Neural progenitor cell (in vitro differentiated cells): Measurements from ENCODE around the gene FOXE1. TPM values are rescaled to one million over a fixed set of nuclear protein-coding genes. Genes with fewer than 3 reads are reported as not detected.

Experiments used
- DNase-seq: peaks from one replicate; pipeline ENCODE4 v3.0.0-alpha.2; 2016; ENCODE audit warnings: low spot score
- H2AFZ ChIP-seq: fragments of 200-600 bp; sonication (generic); replicated peaks from 2 replicates; pipeline ENCODE4 v1.6.1; 2016; ENCODE audit warnings: antibody characterized with exemption
- H3F3A ChIP-seq: fragments of 200-600 bp; sonication (generic); 2 replicates; pipeline ENCODE4 v1.6.1; 2016; ENCODE audit warnings: antibody characterized with exemption, low read depth
- H3K27ac ChIP-seq: fragments of 200-600 bp; sonication (generic); 2 replicates; pipeline ENCODE4 v1.5.1; 2016; ENCODE audit warnings: mild to moderate bottlenecking
- H3K27me3 ChIP-seq: fragments of 200-600 bp; sonication (generic); 2 replicates; pipeline ENCODE4 v1.6.1; 2016; ENCODE audit warnings: mild to moderate bottlenecking, moderate library complexity
- H3K36me3 ChIP-seq: fragments of 200-600 bp; sonication (generic); 2 replicates; pipeline ENCODE4 v1.5.1; 2016
- H3K4me1 ChIP-seq: fragments of 200-600 bp; sonication (generic); 2 replicates; pipeline ENCODE4 v1.6.1; 2016; ENCODE audit warnings: mixed run types
- H3K4me2 ChIP-seq: fragments of 200-600 bp; sonication (generic); 2 replicates; pipeline ENCODE4 v1.6.1; 2016
- H3K4me3 ChIP-seq: fragments of 200-600 bp; sonication (generic); 2 replicates; pipeline ENCODE4 v1.5.1; 2016
- H3K79me2 ChIP-seq: fragments of 200-600 bp; sonication (generic); 2 replicates; pipeline ENCODE4 v1.6.1; 2016; ENCODE audit warnings: low read depth
- H3K9ac ChIP-seq: fragments of 200-600 bp; sonication (generic); 2 replicates; pipeline ENCODE4 v1.6.1; 2016
- H3K9me3 ChIP-seq: fragments of 200-600 bp; sonication (generic); 2 replicates; pipeline ENCODE4 v1.5.1; 2016; ENCODE audit warnings: low read depth
- H4K20me1 ChIP-seq: fragments of 200-600 bp; sonication (generic); 2 replicates; pipeline ENCODE4 v1.6.1; 2016; ENCODE audit warnings: low read depth
- H3K27ac Mint-ChIP-seq: 3 replicates; pipeline ENCODE4 v1.8.0; 2021; ENCODE audit warnings: mixed read lengths
- H3K27me3 Mint-ChIP-seq: 2 replicates; pipeline ENCODE4 v1.8.0; 2022; ENCODE audit warnings: low read depth, mild to moderate bottlenecking, inconsistent platforms, moderate library complexity, mixed read lengths; ENCODE audit not compliant: insufficient read depth
- H3K36me3 Mint-ChIP-seq: 3 replicates; pipeline ENCODE4 v1.8.0; 2021; ENCODE audit warnings: mixed read lengths
- H3K4me1 Mint-ChIP-seq: 3 replicates; pipeline ENCODE4 v1.8.0; 2021; ENCODE audit warnings: mixed read lengths
- H3K4me3 Mint-ChIP-seq: 3 replicates; pipeline ENCODE4 v1.8.0; 2021; ENCODE audit warnings: mild to moderate bottlenecking, moderate library complexity, mixed read lengths
- H3K9me3 Mint-ChIP-seq: 3 replicates; pipeline ENCODE4 v1.8.0; 2020; ENCODE audit warnings: mixed read lengths
- CTCF ChIP-seq: fragments of 200-600 bp; sonication (generic); IDR thresholded peaks from 2 replicates; pipeline ENCODE4 v1.5.1; 2017; ENCODE audit warnings: antibody characterized with exemption, mild to moderate bottlenecking
- EZH2 ChIP-seq: fragments of 200-600 bp; sonication (generic); IDR thresholded peaks from 2 replicates; pipeline ENCODE4 v1.6.1; 2017; ENCODE audit warnings: antibody characterized with exemption, mild to moderate bottlenecking, moderate library complexity
- EZH2phosphoT487 ChIP-seq: fragments of 200-600 bp; sonication (generic); IDR thresholded peaks from 2 replicates; pipeline ENCODE4 v1.6.1; 2017; ENCODE audit warnings: antibody characterized with exemption
- total RNA-seq: library from RNA; depleted of rRNA; stranded (reverse); fragments of >200 nt; gene quantifications from 2 replicates; pipeline ENCODE4 v1.2.3, GENCODE V29; 2015; ENCODE audit warnings: low replicate concordance

FOXE1 gene
- total RNA-seq, 1 donor from 2014 or later = not detected

- TF ChIP-seq EZH2 = no peak
- no peak for TF ChIP-seq EZH2phosphoT487
- no peak for TF ChIP-seq CTCF
- H3K9me3 Mint-ChIP-seq = no peaks in the 10 kb centered on the region
- no peaks in the 10 kb centered on the region for H4K20me1 ChIP-seq
- H2AFZ ChIP-seq = peak overlapping the region; percentile 40
- DNase-seq = no peak
- peak overlapping the region; percentile 63 for H3K4me2 ChIP-seq
- H3K4me3 Mint-ChIP-seq = peak overlapping the region; percentile 63
- no peaks in the 10 kb centered on the region for H3K36me3 Mint-ChIP-seq
- peaks cover 5% of the 10 kb centered on the region for H3K27me3 Mint-ChIP-seq
- H3K27ac Mint-ChIP-seq = peak overlapping the region; percentile 90
- no peaks in the 10 kb centered on the region for H3K9me3 ChIP-seq
- H3F3A ChIP-seq = no peaks in the 10 kb centered on the region
- no peak overlapping the region for H3K27ac ChIP-seq
- H3K27me3 ChIP-seq = peaks cover 78% of the 10 kb centered on the region
- H3K79me2 ChIP-seq = no peaks in the 10 kb centered on the region
- H3K9ac ChIP-seq = no peak overlapping the region
- peaks cover 10% of the 10 kb centered on the region for H3K4me1 ChIP-seq
- H3K36me3 ChIP-seq = no peaks in the 10 kb centered on the region
- H3K4me1 Mint-ChIP-seq = peaks cover 18% of the 10 kb centered on the region
- peak overlapping the region; percentile 31 for H3K4me3 ChIP-seq
These were observed 21.9 kb upstream of the FOXE1 start for GRCh38 chr9:97830884-97831829.

GRCh38 chr9:97831843-97832636 lies 21.0 kb upstream of the FOXE1 start:
- no peak for TF ChIP-seq CTCF
- TF ChIP-seq EZH2 = no peak
- Histone ChIP-seq H3F3A (no peaks in the 10 kb centered on the region), H3K9ac (no peak overlapping the region), H3K36me3 (no peaks in the 10 kb centered on the region), H3K4me3 (peak overlapping the region; percentile 31), H3K4me1 (peaks cover 10% of the 10 kb centered on the region), H3K27ac (no peak overlapping the region), H3K9me3 (no peaks in the 10 kb centered on the region), H3K27me3 (peaks cover 78% of the 10 kb centered on the region), H3K79me2 (no peaks in the 10 kb centered on the region), H3K4me2 (peak overlapping the region; percentile 63), H4K20me1 (no peaks in the 10 kb centered on the region), H2AFZ (peak overlapping the region; percentile 40)
- Mint-ChIP-seq H3K27me3 (peaks cover 9% of the 10 kb centered on the region), H3K9me3 (no peaks in the 10 kb centered on the region), H3K36me3 (no peaks in the 10 kb centered on the region), H3K4me1 (peaks cover 18% of the 10 kb centered on the region), H3K4me3 (peak overlapping the region; percentile 21), H3K27ac (no peak overlapping the region)
- no peak for DNase-seq

GRCh38 chr9:97840521-97840920 lies 12.5 kb upstream of the FOXE1 start:
- Histone ChIP-seq H3K9ac (no peak overlapping the region), H3K9me3 (no peaks in the 10 kb centered on the region), H3K4me3 (no peak overlapping the region), H3K79me2 (no peaks in the 10 kb centered on the region), H3K4me1 (no peaks in the 10 kb centered on the region), H3K36me3 (no peaks in the 10 kb centered on the region), H3K27me3 (peaks cover 89% of the 10 kb centered on the region), H3F3A (no peaks in the 10 kb centered on the region), H3K4me2 (no peak overlapping the region), H3K27ac (no peak overlapping the region), H4K20me1 (no peaks in the 10 kb centered on the region), H2AFZ (no peak overlapping the region)
- H3K27ac Mint-ChIP-seq = no peak overlapping the region
- H3K9me3 Mint-ChIP-seq = no peaks in the 10 kb centered on the region
- TF ChIP-seq EZH2phosphoT487 = no peak
- no peak for TF ChIP-seq EZH2
- no peak for TF ChIP-seq CTCF
- DNase-seq = no peak
- H3K36me3 Mint-ChIP-seq = no peaks in the 10 kb centered on the region
- H3K27me3 Mint-ChIP-seq = peaks cover 14% of the 10 kb centered on the region
- no peaks in the 10 kb centered on the region for H3K4me1 Mint-ChIP-seq
- H3K4me3 Mint-ChIP-seq = no peak overlapping the region
